Ascending aorta (tissue), 2 donors: ENCODE results near the gene DEFB128. TPM values are rescaled to one million over a fixed set of nuclear protein-coding genes. Genes with fewer than 3 reads are reported as not detected.
"Not testable (repeated sequence)": the region's sequence is repeated elsewhere in the genome, so short reads cannot be mapped to it uniquely, and the experiment has no call there.

Experiments used
- DNase-seq, 2 donors: peaks; one replicate each; pipeline ENCODE4 v3.0.0-alpha.2; 2019; ENCODE audit warnings: low spot score in 2 of 2
- H3K27ac ChIP-seq, 2 donors: fragments of 200-600 bp; sonication (generic); one replicate each; pipeline ENCODE4 v1.5.1; 2016 to 2017; ENCODE audit warnings: mild to moderate bottlenecking in 1 of 2
- H3K27me3 ChIP-seq: fragments of 200-600 bp; sonication (generic); one replicate; pipeline ENCODE4 v1.5.1; 2017
- H3K36me3 ChIP-seq, 2 donors: fragments of 200-600 bp; sonication (generic); one replicate each; pipeline ENCODE4 v1.5.1; 2016
- H3K4me1 ChIP-seq, 2 donors: fragments of 200-600 bp; sonication (generic); one replicate each; pipeline ENCODE4 v1.5.1; 2016 to 2017; ENCODE audit warnings: mild to moderate bottlenecking in 1 of 2
- H3K4me3 ChIP-seq, 2 donors: fragments of 200-600 bp; sonication (generic); one replicate each; pipeline ENCODE4 v1.5.1; 2016 to 2017; ENCODE audit warnings: mild to moderate bottlenecking in 1 of 2
- H3K9me3 ChIP-seq, 2 donors: fragments of 200-600 bp; sonication (generic); one replicate each; pipeline ENCODE4 v1.5.1; 2016
- intact Hi-C: fragments of 100-400 bp; cut with DNase I; formaldehyde crosslinking; loops from one replicate; pipeline ENCODE4 v1.15.1; 2023
- total RNA-seq: library from RNA; depleted of rRNA; stranded (reverse); fragments of >200 nt; gene quantifications from one replicate; pipeline ENCODE4 v1.1.0, GENCODE V29; 2016
- TF ChIP-seq, protein P1 (sequence below), 3 experiments: fragments of 200-600 bp in 2 of 3; fragments of 450-650 bp in 1 of 3; sonication (generic) in 2 of 3; IDR thresholded peaks; one replicate each; pipeline ENCODE4 v1.5.1; 2016 to 2019; ENCODE audit warnings: antibody characterized with exemption in 3 of 3, mild to moderate bottlenecking in 1 of 3, moderate library complexity in 1 of 3

DEFB128 gene
- total RNA-seq, 1 donor from 2014 or later = not detected

DNA sequence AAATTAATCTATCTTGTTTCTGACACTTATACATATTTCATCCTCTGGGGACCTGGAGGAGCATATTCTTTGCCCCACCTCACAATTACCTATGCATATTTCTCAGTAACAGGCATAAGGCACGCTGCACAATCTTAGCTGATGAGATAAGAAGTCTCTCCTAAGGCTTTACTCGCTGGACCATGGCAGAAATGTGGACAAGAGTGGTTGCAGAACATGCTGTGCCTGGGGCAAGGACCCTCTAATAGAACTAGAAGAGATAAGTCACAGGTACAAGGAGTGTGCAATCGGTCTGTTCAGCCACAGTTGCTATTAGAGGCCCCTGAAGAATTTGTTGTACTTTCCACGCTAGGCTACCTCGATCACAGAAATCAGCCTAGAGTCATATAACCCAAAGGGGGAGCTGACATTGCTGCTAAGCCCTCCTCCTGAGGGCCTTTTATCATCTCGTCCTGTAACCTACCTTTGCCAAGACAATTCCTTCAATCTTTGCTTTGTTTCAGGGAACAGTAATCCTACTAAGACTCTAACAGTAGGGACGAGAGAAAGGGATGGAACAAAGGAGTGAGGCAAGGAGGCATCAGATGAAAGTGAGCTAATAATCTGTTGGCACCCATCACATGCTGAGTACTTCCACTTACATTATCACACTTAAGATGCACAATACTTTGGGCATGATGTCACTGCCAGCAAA, 21.4 kb upstream of the DEFB128 start:
- Histone ChIP-seq H3K27ac (no peak overlapping the region), H3K27me3 (no peaks in the 10 kb centered on the region), H3K4me1 (no peaks in the 10 kb centered on the region), H3K9me3 (no peaks in the 10 kb centered on the region), H3K36me3 (no peaks in the 10 kb centered on the region), H3K4me3 (no peak overlapping the region)
- no peak for DNase-seq
- intact Hi-C loops = no loop called here
- TF ChIP-seq, protein P1, sequence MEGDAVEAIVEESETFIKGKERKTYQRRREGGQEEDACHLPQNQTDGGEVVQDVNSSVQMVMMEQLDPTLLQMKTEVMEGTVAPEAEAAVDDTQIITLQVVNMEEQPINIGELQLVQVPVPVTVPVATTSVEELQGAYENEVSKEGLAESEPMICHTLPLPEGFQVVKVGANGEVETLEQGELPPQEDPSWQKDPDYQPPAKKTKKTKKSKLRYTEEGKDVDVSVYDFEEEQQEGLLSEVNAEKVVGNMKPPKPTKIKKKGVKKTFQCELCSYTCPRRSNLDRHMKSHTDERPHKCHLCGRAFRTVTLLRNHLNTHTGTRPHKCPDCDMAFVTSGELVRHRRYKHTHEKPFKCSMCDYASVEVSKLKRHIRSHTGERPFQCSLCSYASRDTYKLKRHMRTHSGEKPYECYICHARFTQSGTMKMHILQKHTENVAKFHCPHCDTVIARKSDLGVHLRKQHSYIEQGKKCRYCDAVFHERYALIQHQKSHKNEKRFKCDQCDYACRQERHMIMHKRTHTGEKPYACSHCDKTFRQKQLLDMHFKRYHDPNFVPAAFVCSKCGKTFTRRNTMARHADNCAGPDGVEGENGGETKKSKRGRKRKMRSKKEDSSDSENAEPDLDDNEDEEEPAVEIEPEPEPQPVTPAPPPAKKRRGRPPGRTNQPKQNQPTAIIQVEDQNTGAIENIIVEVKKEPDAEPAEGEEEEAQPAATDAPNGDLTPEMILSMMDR (IDR thresholded peaks at IDR 0.05) = no peak

DNA sequence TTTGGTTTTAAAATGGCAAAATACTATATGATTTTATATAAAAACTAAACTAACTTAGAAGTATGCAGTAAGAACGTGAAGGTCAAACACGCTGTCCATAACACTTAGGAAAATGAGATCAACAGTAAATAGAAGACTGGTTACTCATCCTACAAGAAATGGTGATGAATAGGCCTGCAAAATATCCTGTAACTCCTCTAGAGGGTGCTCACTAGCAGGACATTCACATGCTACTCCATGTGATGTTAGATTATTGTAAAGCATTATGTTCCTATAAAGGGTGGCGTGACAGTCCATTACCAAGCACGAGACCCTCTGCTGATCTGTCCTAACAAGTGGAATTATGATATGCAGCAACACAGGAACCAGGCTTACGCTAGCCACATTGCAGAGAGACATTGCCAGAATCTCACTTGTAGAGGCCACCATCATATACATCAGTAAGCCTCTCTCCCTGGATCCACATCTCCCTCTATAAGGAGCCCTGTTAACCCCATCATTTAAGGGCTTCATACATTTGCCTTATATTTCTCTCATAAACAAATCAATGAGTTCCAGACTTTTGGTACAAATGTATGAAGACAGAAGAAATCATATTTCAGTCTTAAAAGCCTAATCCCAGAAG, 19.5 kb upstream of the DEFB128 start:
- Histone ChIP-seq H3K36me3 (no peaks in the 10 kb centered on the region), H3K27ac (no peak overlapping the region), H3K9me3 (no peaks in the 10 kb centered on the region), H3K4me3 (no peak overlapping the region), H3K27me3 (no peaks in the 10 kb centered on the region), H3K4me1 (no peaks in the 10 kb centered on the region)
- intact Hi-C loops = no loop called here
- TF ChIP-seq, protein P1 (IDR thresholded peaks at IDR 0.05) = peak; percentile 13 to 46 (median 18)
- no peak for DNase-seq

DNA sequence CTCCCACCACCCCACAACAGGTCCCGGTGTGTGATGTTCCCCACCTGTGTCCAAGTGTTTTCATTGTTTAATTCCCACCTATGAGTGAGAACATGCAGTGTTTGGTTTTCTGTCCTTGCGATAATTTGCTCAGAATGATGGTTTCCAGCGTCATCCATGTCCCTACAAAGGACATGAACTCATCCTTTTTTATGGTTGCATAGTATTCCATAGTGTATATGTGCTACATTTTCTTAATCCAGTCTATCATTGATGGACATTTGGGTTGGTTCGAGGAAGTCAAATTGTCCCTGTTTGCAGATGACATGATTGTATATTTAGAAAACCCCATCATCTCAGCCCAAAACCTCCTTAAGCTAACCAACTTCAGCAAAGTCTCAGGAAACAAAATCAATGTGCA, 14.1 kb upstream of the DEFB128 start:
- H3K27ac ChIP-seq, H3K9me3 ChIP-seq, H3K27me3 ChIP-seq, H3K4me1 ChIP-seq, DNase-seq, H3K36me3 ChIP-seq, H3K4me3 ChIP-seq, intact Hi-C loops: not testable (repeated sequence)

DNA sequence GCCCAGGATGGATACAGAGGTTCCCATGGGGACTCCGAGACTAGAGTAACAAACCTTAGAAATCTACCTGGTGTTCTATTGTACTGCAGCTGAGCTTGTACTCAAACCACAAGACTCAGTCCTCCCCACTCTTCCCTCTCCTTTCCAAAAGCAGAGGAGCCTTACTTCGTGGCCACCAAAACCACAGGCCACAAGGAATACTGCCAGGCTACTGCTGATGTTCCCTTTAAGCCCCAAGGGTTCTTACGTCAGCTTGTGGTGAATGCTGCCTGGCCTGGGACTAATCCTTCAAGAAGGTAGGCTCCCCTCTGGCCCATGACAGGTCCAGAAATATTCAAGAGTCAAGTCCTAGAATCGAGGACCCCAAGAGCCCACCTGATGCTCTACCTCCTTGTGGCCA, 10.5 kb upstream of the DEFB128 start:
- TF ChIP-seq, protein P1 (IDR thresholded peaks at IDR 0.05) = no peak
- Histone ChIP-seq H3K36me3 (no peaks in the 10 kb centered on the region), H3K4me3 (no peak overlapping the region), H3K27ac (no peak overlapping the region), H3K27me3 (no peaks in the 10 kb centered on the region), H3K4me1 (no peaks in the 10 kb centered on the region), H3K9me3 (no peaks in the 10 kb centered on the region)
- intact Hi-C loops = no loop called here
- DNase-seq = no peak

DNA sequence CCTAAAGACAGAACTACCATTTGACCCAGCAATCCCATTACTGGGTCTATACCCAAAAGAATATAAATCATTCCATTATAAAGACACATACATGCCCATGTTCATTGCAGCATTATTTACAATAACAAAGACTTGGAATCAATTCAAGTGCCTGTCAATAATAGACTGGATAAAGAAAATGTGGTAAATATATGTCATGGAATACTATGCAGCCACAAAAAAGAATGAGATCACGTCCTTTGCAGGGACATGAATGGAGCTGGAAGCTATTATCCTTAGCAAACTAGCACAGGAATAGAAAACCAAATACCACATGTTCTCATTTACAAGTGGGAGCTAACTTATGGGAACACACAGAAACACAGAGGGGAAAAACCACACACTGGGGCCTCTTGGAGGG, 8.7 kb upstream of the DEFB128 start:
- Histone ChIP-seq H3K27me3 (no peaks in the 10 kb centered on the region), H3K9me3 (no peaks in the 10 kb centered on the region), H3K36me3 (no peaks in the 10 kb centered on the region), H3K4me3 (no peak overlapping the region), H3K4me1 (no peaks in the 10 kb centered on the region), H3K27ac (no peak overlapping the region)
- TF ChIP-seq, protein P1 (IDR thresholded peaks at IDR 0.05) = no peak
- intact Hi-C loops = no loop called here
- no peak for DNase-seq

DNA sequence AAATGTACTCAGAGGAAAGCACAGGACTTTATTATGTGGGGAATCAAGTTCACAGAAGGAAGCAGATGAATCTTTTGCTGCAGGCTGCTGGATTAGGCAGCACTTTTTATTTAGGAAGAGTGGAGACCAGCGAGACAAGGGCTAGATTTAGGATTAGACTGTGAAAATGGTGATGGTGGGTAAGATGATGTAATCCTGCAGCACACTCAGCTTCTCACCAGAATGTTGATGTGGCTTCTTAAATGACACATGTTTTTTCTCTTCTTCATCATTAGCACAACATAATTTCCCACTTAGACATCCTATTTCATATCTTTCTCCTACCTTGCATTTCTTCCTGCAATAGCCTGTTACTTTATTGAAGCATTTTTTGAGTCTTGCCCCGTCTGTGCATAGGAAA, 1.8 kb downstream of the DEFB128 start:
- Histone ChIP-seq H3K4me3 (no peak overlapping the region), H3K4me1 (no peaks in the 10 kb centered on the region), H3K27ac (no peak overlapping the region), H3K36me3 (no peaks in the 10 kb centered on the region), H3K9me3 (no peaks in the 10 kb centered on the region), H3K27me3 (no peaks in the 10 kb centered on the region)
- intact Hi-C loops = no loop called here
- TF ChIP-seq, protein P1 (IDR thresholded peaks at IDR 0.05) = no peak
- no peak for DNase-seq
